HEK293 (cell line): ENCODE measurements around the gene TTF2.

ENCODE experiments used
- KLF1 ChIP-seq: fragments of 450-650 bp; formaldehyde crosslinking; IDR thresholded peaks from 2 replicates; pipeline ENCODE4 v1.5.1; 2016; ENCODE audit warnings: missing biosample characterization, missing genetic modification characterization
- PRDM1 ChIP-seq: fragments of 450-650 bp; formaldehyde crosslinking; IDR thresholded peaks from 2 replicates; pipeline ENCODE4; 2016; ENCODE audit warnings: missing biosample characterization, missing genetic modification characterization
- ZNF223 ChIP-seq: fragments of 450-650 bp; formaldehyde crosslinking; IDR thresholded peaks from 2 replicates; pipeline ENCODE4 v1.5.1; 2016; ENCODE audit warnings: missing biosample characterization, missing genetic modification characterization
- ZNF274 ChIP-seq, 2 experiments: fragments of 200-500 bp in 1 of 2; fragments of 450-650 bp in 1 of 2; sonication (Bioruptor generic) in 1 of 2; formaldehyde crosslinking in 1 of 2; IDR thresholded peaks; 2 replicates each; pipeline versions ENCODE4 v1.5.1 to v1.6.1; 2014 to 2016; ENCODE audit warnings: borderline replicate concordance in 1 of 2, inconsistent platforms in 1 of 2, low read length in 1 of 2, missing biosample characterization in 1 of 2, missing genetic modification characterization in 1 of 2
- ZNF350 ChIP-seq: fragments of 450-650 bp; formaldehyde crosslinking; IDR thresholded peaks from 2 replicates; pipeline ENCODE4 v1.5.0; 2017; ENCODE audit warnings: missing biosample characterization, mild to moderate bottlenecking, missing genetic modification characterization
- ZNF416 ChIP-seq: fragments of 450-650 bp; formaldehyde crosslinking; IDR thresholded peaks from 2 replicates; pipeline ENCODE4 v1.5.1; 2016; ENCODE audit warnings: missing biosample characterization, missing genetic modification characterization
- ZNF654 ChIP-seq: fragments of 450-650 bp; formaldehyde crosslinking; IDR thresholded peaks from 2 replicates; pipeline ENCODE4 v1.5.1; 2016; ENCODE audit warnings: low read depth, missing biosample characterization, missing genetic modification characterization
- ZNF830 ChIP-seq: fragments of 450-650 bp; IDR thresholded peaks from 2 replicates; pipeline ENCODE4 v1.5.0; 2018; ENCODE audit warnings: missing biosample characterization, missing genetic modification characterization, low read depth, mild to moderate bottlenecking, moderate library complexity
- TF ChIP-seq, protein P1 (sequence below): fragments of 450-650 bp; formaldehyde crosslinking; IDR thresholded peaks from 2 replicates; pipeline ENCODE4 v1.5.1; 2016; ENCODE audit warnings: missing biosample characterization, missing genetic modification characterization
- TF ChIP-seq, protein P2 (sequence below): fragments of 450-650 bp; formaldehyde crosslinking; IDR thresholded peaks from 2 replicates; pipeline ENCODE4 v1.5.1; 2016; ENCODE audit warnings: missing biosample characterization, missing genetic modification characterization, borderline replicate concordance
- TF ChIP-seq, protein P3 (sequence below): fragments of 450-650 bp; formaldehyde crosslinking; IDR thresholded peaks from 2 replicates; pipeline ENCODE4 v1.5.1; 2016; ENCODE audit warnings: missing biosample characterization, missing genetic modification characterization

DNA sequence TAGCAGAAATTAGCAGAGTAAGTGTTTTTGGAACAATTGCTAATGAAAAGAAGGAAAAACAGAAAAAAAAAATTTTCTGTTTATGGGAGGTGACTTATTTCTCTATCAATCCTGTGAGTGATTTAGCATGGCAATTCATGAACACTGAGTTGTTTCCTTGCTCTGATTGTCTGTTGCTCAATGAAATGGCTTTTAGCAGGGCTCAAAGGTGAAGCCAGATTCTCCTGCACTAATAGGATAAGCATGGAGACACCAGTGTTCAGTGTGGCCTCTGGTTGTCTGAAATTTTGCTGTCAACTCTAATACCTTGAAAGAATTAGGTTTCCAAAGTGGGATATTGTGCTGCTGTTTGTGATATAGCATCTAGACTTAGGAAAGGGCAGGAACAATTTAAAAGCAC, 45.6 kb downstream of the TTF2 start:
- TF ChIP-seq, protein P1, sequence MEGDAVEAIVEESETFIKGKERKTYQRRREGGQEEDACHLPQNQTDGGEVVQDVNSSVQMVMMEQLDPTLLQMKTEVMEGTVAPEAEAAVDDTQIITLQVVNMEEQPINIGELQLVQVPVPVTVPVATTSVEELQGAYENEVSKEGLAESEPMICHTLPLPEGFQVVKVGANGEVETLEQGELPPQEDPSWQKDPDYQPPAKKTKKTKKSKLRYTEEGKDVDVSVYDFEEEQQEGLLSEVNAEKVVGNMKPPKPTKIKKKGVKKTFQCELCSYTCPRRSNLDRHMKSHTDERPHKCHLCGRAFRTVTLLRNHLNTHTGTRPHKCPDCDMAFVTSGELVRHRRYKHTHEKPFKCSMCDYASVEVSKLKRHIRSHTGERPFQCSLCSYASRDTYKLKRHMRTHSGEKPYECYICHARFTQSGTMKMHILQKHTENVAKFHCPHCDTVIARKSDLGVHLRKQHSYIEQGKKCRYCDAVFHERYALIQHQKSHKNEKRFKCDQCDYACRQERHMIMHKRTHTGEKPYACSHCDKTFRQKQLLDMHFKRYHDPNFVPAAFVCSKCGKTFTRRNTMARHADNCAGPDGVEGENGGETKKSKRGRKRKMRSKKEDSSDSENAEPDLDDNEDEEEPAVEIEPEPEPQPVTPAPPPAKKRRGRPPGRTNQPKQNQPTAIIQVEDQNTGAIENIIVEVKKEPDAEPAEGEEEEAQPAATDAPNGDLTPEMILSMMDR (tag by site-specific recombination): no peak
- TF ChIP-seq KLF1 (no peak), ZNF654 (tag by site-specific recombination) (no peak), ZNF830 (tag by site-specific recombination) (no peak), ZNF416 (tag by site-specific recombination) (no peak), PRDM1 (no peak), ZNF223 (tag by site-specific recombination) (no peak), ZNF274 (IDR thresholded peaks at IDR 0.05; ENCODE audit: low read length) (no peak), ZNF274 (tag by site-specific recombination; IDR thresholded peaks at IDR 0.05; ENCODE audit: borderline replicate concordance) (no peak), ZNF350 (tag by site-specific recombination) (no peak)
- TF ChIP-seq, protein P2, sequence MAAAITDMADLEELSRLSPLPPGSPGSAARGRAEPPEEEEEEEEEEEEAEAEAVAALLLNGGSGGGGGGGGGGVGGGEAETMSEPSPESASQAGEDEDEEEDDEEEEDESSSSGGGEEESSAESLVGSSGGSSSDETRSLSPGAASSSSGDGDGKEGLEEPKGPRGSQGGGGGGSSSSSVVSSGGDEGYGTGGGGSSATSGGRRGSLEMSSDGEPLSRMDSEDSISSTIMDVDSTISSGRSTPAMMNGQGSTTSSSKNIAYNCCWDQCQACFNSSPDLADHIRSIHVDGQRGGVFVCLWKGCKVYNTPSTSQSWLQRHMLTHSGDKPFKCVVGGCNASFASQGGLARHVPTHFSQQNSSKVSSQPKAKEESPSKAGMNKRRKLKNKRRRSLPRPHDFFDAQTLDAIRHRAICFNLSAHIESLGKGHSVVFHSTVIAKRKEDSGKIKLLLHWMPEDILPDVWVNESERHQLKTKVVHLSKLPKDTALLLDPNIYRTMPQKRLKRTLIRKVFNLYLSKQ (tag by site-specific recombination): no peak
- TF ChIP-seq, protein P3, sequence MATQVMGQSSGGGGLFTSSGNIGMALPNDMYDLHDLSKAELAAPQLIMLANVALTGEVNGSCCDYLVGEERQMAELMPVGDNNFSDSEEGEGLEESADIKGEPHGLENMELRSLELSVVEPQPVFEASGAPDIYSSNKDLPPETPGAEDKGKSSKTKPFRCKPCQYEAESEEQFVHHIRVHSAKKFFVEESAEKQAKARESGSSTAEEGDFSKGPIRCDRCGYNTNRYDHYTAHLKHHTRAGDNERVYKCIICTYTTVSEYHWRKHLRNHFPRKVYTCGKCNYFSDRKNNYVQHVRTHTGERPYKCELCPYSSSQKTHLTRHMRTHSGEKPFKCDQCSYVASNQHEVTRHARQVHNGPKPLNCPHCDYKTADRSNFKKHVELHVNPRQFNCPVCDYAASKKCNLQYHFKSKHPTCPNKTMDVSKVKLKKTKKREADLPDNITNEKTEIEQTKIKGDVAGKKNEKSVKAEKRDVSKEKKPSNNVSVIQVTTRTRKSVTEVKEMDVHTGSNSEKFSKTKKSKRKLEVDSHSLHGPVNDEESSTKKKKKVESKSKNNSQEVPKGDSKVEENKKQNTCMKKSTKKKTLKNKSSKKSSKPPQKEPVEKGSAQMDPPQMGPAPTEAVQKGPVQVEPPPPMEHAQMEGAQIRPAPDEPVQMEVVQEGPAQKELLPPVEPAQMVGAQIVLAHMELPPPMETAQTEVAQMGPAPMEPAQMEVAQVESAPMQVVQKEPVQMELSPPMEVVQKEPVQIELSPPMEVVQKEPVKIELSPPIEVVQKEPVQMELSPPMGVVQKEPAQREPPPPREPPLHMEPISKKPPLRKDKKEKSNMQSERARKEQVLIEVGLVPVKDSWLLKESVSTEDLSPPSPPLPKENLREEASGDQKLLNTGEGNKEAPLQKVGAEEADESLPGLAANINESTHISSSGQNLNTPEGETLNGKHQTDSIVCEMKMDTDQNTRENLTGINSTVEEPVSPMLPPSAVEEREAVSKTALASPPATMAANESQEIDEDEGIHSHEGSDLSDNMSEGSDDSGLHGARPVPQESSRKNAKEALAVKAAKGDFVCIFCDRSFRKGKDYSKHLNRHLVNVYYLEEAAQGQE (tag by site-specific recombination): no peak
